GM23248 (cell line): ENCODE data around the gene CCL17. TPM values are rescaled to one million over a fixed set of nuclear protein-coding genes. Genes with fewer than 3 reads are reported as not detected.

Experiments
- DNase-seq: peaks from one replicate; pipeline ENCODE4 v3.0.0-alpha.2; 2015
- H2AFZ ChIP-seq: fragments of 200-600 bp; sonication (generic); 2 replicates; pipeline ENCODE4 v1.6.1; 2016; ENCODE audit warnings: antibody characterized with exemption
- H3F3A ChIP-seq: fragments of 200-600 bp; sonication (generic); 2 replicates; pipeline ENCODE4 v1.6.1; 2016; ENCODE audit warnings: mild to moderate bottlenecking, antibody characterized with exemption, mixed run types; ENCODE audit not compliant: insufficient read depth
- H3K27ac ChIP-seq: fragments of 200-600 bp; sonication (generic); 2 replicates; pipeline ENCODE4 v1.5.1; 2016; ENCODE audit warnings: mild to moderate bottlenecking
- H3K27me3 ChIP-seq: fragments of 200-600 bp; sonication (generic); replicated peaks from 2 replicates; pipeline ENCODE4 v1.6.1; 2016; ENCODE audit warnings: mild to moderate bottlenecking; ENCODE audit not compliant: insufficient read depth
- H3K36me3 ChIP-seq: fragments of 200-600 bp; sonication (generic); 2 replicates; pipeline ENCODE4 v1.6.1; 2016; ENCODE audit warnings: low read depth, mild to moderate bottlenecking
- H3K4me1 ChIP-seq: fragments of 200-600 bp; sonication (generic); 2 replicates; pipeline ENCODE4 v1.6.1; 2016; ENCODE audit warnings: mild to moderate bottlenecking; ENCODE audit not compliant: insufficient read depth
- H3K4me2 ChIP-seq: fragments of 200-600 bp; sonication (generic); one replicate; pipeline ENCODE4 v1.6.1; 2016; ENCODE audit warnings: mild to moderate bottlenecking; ENCODE audit not compliant: unreplicated experiment
- H3K4me3 ChIP-seq: fragments of 200-600 bp; sonication (generic); 2 replicates; pipeline ENCODE4 v1.5.1; 2016; ENCODE audit warnings: mild to moderate bottlenecking
- H3K79me2 ChIP-seq: fragments of 200-600 bp; sonication (generic); 2 replicates; pipeline ENCODE4 v1.6.1; 2016; ENCODE audit warnings: mild to moderate bottlenecking; ENCODE audit not compliant: insufficient read depth
- H3K9ac ChIP-seq: fragments of 200-600 bp; sonication (generic); 2 replicates; pipeline ENCODE4 v1.6.1; 2016; ENCODE audit warnings: mild to moderate bottlenecking
- H3K9me2 ChIP-seq: fragments of 200-600 bp; sonication (generic); 2 replicates; pipeline ENCODE4 v1.6.1; 2016; ENCODE audit warnings: mixed run types, mild to moderate bottlenecking, moderate library complexity; ENCODE audit not compliant: insufficient read depth
- H3K9me3 ChIP-seq: fragments of 200-600 bp; sonication (generic); one replicate; pipeline ENCODE4 v1.6.1; 2017; ENCODE audit warnings: low read depth
- H4K20me1 ChIP-seq: fragments of 200-600 bp; sonication (generic); 2 replicates; pipeline ENCODE4 v1.6.0; 2016; ENCODE audit not compliant: insufficient read depth
- EZH2 ChIP-seq: fragments of 200-600 bp; sonication (generic); IDR thresholded peaks from 2 replicates; pipeline ENCODE4 v1.6.1; 2018; ENCODE audit warnings: antibody characterized with exemption, mild to moderate bottlenecking; ENCODE audit not compliant: insufficient read depth, poor library complexity, severe bottlenecking
- EZH2phosphoT487 ChIP-seq: fragments of 200-600 bp; sonication (generic); IDR thresholded peaks from 2 replicates; pipeline ENCODE4 v1.6.1; 2018; ENCODE audit warnings: antibody characterized with exemption, moderate library complexity, mild to moderate bottlenecking, low read depth; ENCODE audit not compliant: insufficient read depth
- WGBS, 2 experiments: methylation state at CpG; one replicate each; pipeline ENCODE4 v1.1.6; 2015 to 2017; ENCODE audit warnings: low lambda C conversion rate in 2 of 2, low coverage in 1 of 2; ENCODE audit errors: missing lambda C conversion rate in 2 of 2; 5-methylcytosine and 5-hydroxymethylcytosine counted together
- in situ Hi-C: fragments of 300-500 bp; cut with MboI; formaldehyde crosslinking; loops from 2 replicates; pipeline ENCODE4 v1.15.0; 2020
- polyA plus RNA-seq: library from polyadenylated mRNA; unstranded; fragments of >200 nt; fragmentation: Nextera tagmentation; extraction: Ambion mirVana; gene quantifications from 2 replicates; pipeline ENCODE4 v1.2.1, GENCODE V29; 2016
- total RNA-seq: library from RNA; depleted of rRNA; stranded (reverse); fragments of >200 nt; shearing (Covaris generic); gene quantifications from 2 replicates; pipeline ENCODE4 v1.2.3, GENCODE V29; 2014

Gene CCL17
- total and polyA plus RNA-seq, 2 experiments from 2014 or later: not detected

DNA sequence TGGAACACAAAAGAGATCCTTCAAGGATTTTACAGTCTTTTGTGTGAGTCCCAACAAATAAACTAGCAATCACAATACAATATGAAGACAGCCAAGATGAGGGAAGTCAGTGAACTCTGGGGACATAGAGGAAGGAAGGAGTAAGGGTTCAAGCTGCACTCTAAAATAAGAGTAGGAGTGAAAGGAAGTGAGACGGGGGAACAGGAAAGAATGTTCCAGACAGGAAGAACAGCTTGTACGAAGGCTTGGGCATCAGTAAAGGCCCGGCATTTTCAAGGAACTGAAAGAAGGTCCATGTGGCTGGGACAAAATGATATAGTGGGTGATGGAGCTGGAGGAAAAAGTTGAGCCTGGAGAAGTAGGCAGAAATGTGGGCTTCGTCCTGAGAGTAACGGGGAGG, 4.5 kb downstream of the CCL17 start:
- TF ChIP-seq EZH2: no peak
- TF ChIP-seq EZH2phosphoT487: no peak
- WGBS, 2 experiments: 60 to 65% methylated on average over 5 of the region's 5 CpGs
- H4K20me1 ChIP-seq: no peaks in the 10 kb centered on the region
- H2AFZ ChIP-seq: no peak overlapping the region
- peaks cover 27% of the 10 kb centered on the region for H3K27me3 ChIP-seq
- no peaks in the 10 kb centered on the region for H3F3A ChIP-seq
- in situ Hi-C loops: no loop called here
- no peak overlapping the region for H3K4me3 ChIP-seq
- no peak overlapping the region for H3K4me2 ChIP-seq
- H3K9me2 ChIP-seq: no peaks in the 10 kb centered on the region
- H3K79me2 ChIP-seq: no peaks in the 10 kb centered on the region
- no peaks in the 10 kb centered on the region for H3K9me3 ChIP-seq
- no peak overlapping the region for H3K9ac ChIP-seq
- no peaks in the 10 kb centered on the region for H3K36me3 ChIP-seq
- H3K27ac ChIP-seq: no peak overlapping the region
- H3K4me1 ChIP-seq: no peaks in the 10 kb centered on the region
- DNase-seq: no peak

DNA sequence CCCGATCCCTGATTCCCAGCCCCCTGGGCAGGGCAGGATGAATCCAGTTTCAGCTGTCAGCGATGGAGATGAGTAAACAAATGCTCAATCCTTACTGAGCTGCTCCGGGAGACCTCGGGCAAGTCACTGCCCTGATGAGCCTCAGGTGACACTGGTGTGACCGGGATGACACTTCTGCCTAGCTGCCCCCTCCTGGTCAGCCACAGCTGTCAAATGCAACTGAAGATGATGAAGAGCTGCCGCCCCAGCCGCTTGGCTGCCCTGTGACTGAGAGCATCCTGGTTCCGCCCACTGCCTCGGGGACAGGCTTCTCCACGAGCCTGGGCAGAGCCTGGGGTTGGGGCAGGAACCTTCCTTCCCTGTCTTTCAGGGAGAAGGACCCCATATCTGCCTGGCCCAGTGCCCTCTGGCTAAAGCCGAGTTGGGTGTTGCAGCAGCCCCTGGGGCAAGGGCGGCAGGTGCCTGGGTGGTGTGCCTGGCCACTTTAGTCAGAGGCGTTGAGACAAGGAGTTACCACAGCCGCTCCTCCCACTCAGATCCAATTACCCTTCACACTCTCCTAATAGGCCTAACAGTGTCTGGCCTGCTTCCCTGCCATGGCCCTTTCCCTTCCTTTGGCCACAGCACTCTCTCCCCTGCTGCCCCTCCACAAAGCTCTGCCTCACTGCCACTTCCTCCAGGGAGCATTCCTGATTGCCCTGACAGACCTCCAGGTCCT, 5.5 kb downstream of the CCL17 start:
- no peak overlapping the region for H3K4me2 ChIP-seq
- in situ Hi-C loops: no loop called here

DNA sequence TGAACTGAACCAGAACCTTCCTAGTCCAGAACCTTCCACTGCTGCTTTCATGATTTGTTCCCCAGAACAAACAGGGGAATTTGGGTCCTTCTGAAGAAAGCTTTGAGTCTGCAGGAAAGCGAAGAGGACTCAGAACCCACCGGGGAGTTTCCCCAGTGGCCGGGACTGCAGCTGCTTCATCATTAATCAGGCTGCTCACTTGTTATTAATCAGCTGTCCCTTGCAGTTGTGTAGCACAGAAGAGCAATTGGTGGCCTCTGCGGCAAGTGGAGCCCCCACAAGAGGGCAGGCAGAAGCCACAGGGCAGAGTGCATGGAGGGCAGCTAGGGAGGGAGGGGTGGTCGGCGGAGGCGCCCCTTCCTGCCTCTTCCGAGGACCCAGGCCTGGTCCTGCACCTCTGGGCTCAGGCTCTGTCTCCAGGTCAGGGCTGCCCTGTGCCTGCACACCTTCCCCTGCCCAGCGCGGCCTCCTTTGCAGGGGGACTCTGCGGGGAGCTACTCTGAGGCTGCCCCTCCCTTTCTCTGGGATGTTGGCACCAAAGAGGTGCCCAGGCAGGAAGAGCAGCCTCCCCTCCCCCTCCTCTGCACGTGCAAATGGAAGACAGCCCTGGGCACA, 6.9 kb downstream of the CCL17 start:
- in situ Hi-C loops: no loop called here
- H3K4me1 ChIP-seq: no peaks in the 10 kb centered on the region

More for the DNA sequence above, 5.5 kb downstream of the CCL17 start:
- Histone ChIP-seq H4K20me1 (no peaks in the 10 kb centered on the region), H3K9me2 (no peaks in the 10 kb centered on the region), H3F3A (no peaks in the 10 kb centered on the region), H3K4me3 (no peak overlapping the region), H3K9me3 (no peaks in the 10 kb centered on the region), H3K27me3 (peaks cover 27% of the 10 kb centered on the region), H2AFZ (no peak overlapping the region), H3K79me2 (no peaks in the 10 kb centered on the region), H3K4me1 (no peaks in the 10 kb centered on the region), H3K9ac (no peak overlapping the region), H3K36me3 (no peaks in the 10 kb centered on the region), H3K27ac (no peak overlapping the region)
- no peak for TF ChIP-seq EZH2phosphoT487
- TF ChIP-seq EZH2: no peak
- no peak for DNase-seq
- 58 to 59% methylated on average over 14 of the region's 14 CpGs for WGBS, 2 experiments

GRCh38 chr16:57412584-57412983, 8.0 kb downstream of the CCL17 start:
- Histone ChIP-seq H2AFZ (no peak overlapping the region), H3K9ac (no peak overlapping the region), H3K9me2 (no peaks in the 10 kb centered on the region), H3K4me3 (no peak overlapping the region), H3K79me2 (no peaks in the 10 kb centered on the region), H4K20me1 (no peaks in the 10 kb centered on the region), H3K4me2 (no peak overlapping the region), H3F3A (no peaks in the 10 kb centered on the region), H3K27me3 (peaks cover 27% of the 10 kb centered on the region), H3K27ac (no peak overlapping the region), H3K4me1 (0 out of 2 replicates have a peak, but pooled peaks cover 2% of the 10 kb centered on the region), H3K9me3 (no peaks in the 10 kb centered on the region), H3K36me3 (no peaks in the 10 kb centered on the region)
- TF ChIP-seq EZH2phosphoT487: no peak
- no peak for TF ChIP-seq EZH2
- WGBS, 2 experiments: 58 to 74% methylated on average over 9 of the region's 9 CpGs
- in situ Hi-C loops: no loop called here
- no peak for DNase-seq

More for the DNA sequence above, 6.9 kb downstream of the CCL17 start:
- Histone ChIP-seq H4K20me1 (no peaks in the 10 kb centered on the region), H3K9me3 (no peaks in the 10 kb centered on the region), H3K4me3 (no peak overlapping the region), H3K9me2 (no peaks in the 10 kb centered on the region), H3K9ac (no peak overlapping the region), H3K4me2 (no peak overlapping the region), H3K79me2 (no peaks in the 10 kb centered on the region), H3K27me3 (peaks cover 27% of the 10 kb centered on the region), H3K36me3 (no peaks in the 10 kb centered on the region), H3F3A (no peaks in the 10 kb centered on the region), H2AFZ (no peak overlapping the region), H3K27ac (no peak overlapping the region)
- whole genome bisulfite sequencing, 2 experiments: 35 to 36% methylated on average over 10 to 12 of the region's 12 CpGs
- TF ChIP-seq EZH2phosphoT487: no peak
- no peak for TF ChIP-seq EZH2
- DNase-seq: no peak
